Measurements from ENCODE around the gene C6orf89. TPM values are rescaled to one million over a fixed set of nuclear protein-coding genes. Genes with fewer than 3 reads are reported as not detected.

C6orf89 gene
- total and polyA plus RNA-seq, 2 of the 8 experiments (the other 6 are each of a cell fraction or from before 2014, with no cell fraction given), result 4.6 to 12.3 TPM

DNA sequence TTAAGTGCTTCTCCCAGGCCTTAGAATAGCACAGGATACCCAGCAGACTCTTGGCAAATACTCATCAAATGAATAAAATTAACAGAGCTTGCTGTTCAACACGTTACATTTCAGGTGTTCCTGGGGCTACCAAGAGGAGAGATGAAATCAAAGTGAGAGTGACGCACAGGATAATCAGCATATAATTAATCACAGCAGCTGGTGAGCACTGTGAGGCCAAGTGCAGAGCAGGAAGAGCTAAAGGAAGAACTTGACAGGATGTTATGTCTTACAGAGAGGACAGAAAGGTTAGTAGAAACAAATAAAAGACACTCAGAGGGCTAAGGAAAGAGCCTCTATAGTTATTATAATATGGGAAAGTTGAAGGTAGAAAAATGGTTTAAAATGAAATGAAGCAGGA, 19.9 kb upstream of the C6orf89 start:
- CTCF ChIA-PET (ENCODE audit: partially characterized antibody), result interaction anchor here (1.4 to 12.6 kb wide), 4 partner anchors 17 to 100 kb away, joined by 4 to 99 read pairs (median 8); partner anchors contain the start of gene C6orf89
- FAIRE-seq, result no peak
- no peak overlapping the region for H3K4me2 ChIP-seq (ENCODE audit: insufficient read depth in 1 of 2, low read depth in 2 of 2, low read length in 2 of 2)

More for the DNA sequence above, 19.9 kb upstream of the C6orf89 start:
- H3K4ac ChIP-seq (replicated peaks; ENCODE audit: insufficient read length, low read depth, low read length), result no peak overlapping the region
- H3K56ac ChIP-seq (replicated peaks; ENCODE audit: insufficient read length, low read depth, low read length), result no peak overlapping the region
- no peak overlapping the region for H3K27ac ChIP-seq (ENCODE audit: low read depth, low read length)
- H3K9ac ChIP-seq (replicated peaks in 1 of 4; ENCODE audit: extremely low read depth in 1 of 4, low read depth in 3 of 4, low read length in 3 of 4), result no peak overlapping the region
- H3K9me3 ChIP-seq (ENCODE audit: insufficient read depth in 2 of 2, low read depth in 1 of 2, low read length in 1 of 2), result no peaks in the 10 kb centered on the region
- TF ChIP-seq POLR2AphosphoS5 (IDR thresholded peaks at IDR 0.05; ENCODE audit: low read depth, low read length) (no peak), TAF7 (optimal IDR thresholded peaks at IDR 0.05; ENCODE audit: borderline replicate concordance, low read depth, low read length) (no peak), ASH2L (IDR thresholded peaks at IDR 0.05; ENCODE audit: low read length) (no peak), KDM5A (IDR thresholded peaks at IDR 0.05; ENCODE audit: low read length) (no peak), SIRT6 (IDR thresholded peaks at IDR 0.05; ENCODE audit: low read length) (no peak), HDAC2 (IDR thresholded peaks at IDR 0.05; ENCODE audit: borderline replicate concordance in 1 of 2, low read depth in 2 of 2, low read length in 2 of 2) (no peak), CHD2 (IDR thresholded peaks at IDR 0.05; ENCODE audit: low read length) (no peak), GABPA (IDR thresholded peaks at IDR 0.05; ENCODE audit: borderline replicate concordance, insufficient read depth, low read length) (no peak), SUZ12 (IDR thresholded peaks at IDR 0.05; ENCODE audit: low read length) (no peak)
- TF ChIP-seq, protein P1, sequence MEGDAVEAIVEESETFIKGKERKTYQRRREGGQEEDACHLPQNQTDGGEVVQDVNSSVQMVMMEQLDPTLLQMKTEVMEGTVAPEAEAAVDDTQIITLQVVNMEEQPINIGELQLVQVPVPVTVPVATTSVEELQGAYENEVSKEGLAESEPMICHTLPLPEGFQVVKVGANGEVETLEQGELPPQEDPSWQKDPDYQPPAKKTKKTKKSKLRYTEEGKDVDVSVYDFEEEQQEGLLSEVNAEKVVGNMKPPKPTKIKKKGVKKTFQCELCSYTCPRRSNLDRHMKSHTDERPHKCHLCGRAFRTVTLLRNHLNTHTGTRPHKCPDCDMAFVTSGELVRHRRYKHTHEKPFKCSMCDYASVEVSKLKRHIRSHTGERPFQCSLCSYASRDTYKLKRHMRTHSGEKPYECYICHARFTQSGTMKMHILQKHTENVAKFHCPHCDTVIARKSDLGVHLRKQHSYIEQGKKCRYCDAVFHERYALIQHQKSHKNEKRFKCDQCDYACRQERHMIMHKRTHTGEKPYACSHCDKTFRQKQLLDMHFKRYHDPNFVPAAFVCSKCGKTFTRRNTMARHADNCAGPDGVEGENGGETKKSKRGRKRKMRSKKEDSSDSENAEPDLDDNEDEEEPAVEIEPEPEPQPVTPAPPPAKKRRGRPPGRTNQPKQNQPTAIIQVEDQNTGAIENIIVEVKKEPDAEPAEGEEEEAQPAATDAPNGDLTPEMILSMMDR (IDR thresholded peaks at IDR 0.05; ENCODE audit: control extremely low read depth in 1 of 3, insufficient read depth in 1 of 3, low read depth in 1 of 3, low read length in 3 of 3), result no peak
- TF ChIP-seq, protein P2, sequence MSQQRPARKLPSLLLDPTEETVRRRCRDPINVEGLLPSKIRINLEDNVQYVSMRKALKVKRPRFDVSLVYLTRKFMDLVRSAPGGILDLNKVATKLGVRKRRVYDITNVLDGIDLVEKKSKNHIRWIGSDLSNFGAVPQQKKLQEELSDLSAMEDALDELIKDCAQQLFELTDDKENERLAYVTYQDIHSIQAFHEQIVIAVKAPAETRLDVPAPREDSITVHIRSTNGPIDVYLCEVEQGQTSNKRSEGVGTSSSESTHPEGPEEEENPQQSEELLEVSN (IDR thresholded peaks at IDR 0.05), result no peak
- H2BK15ac ChIP-seq (ENCODE audit: low read length), result no peak overlapping the region
- H3K4me1 ChIP-seq (replicated peaks in 1 of 4; ENCODE audit: control insufficient read depth in 3 of 4, insufficient read depth in 4 of 4, low read length in 3 of 4), result no peaks in the 10 kb centered on the region
- no peak overlapping the region for H3K4me3 ChIP-seq (ENCODE audit: extremely low read depth in 1 of 4, insufficient read depth in 2 of 4, low read depth in 3 of 4, low read length in 4 of 4)
- H3K14ac ChIP-seq (ENCODE audit: insufficient read length), result no peak overlapping the region
- no peak overlapping the region for H4K5ac ChIP-seq (ENCODE audit: insufficient read length, low read depth, low read length)
- H4K91ac ChIP-seq (replicated peaks; ENCODE audit: insufficient read length, low read length), result no peak overlapping the region
- H2BK5ac ChIP-seq (ENCODE audit: low read depth, low read length), result no peak overlapping the region
- no peak overlapping the region for H3K23ac ChIP-seq (ENCODE audit: insufficient read length)
- no peaks in the 10 kb centered on the region; the same call in 1 of the 2 replicates for H3K23me2 ChIP-seq (ENCODE audit: low read depth, low read length)
- no peaks in the 10 kb centered on the region for H3K27me3 ChIP-seq (replicated peaks in 1 of 4; ENCODE audit: control insufficient read depth in 3 of 4, extremely low read depth in 1 of 4, insufficient read depth in 3 of 4, low read length in 3 of 4)
- H2AK5ac ChIP-seq (ENCODE audit: low read depth, low read length), result no peak overlapping the region
- no peak overlapping the region for H2BK20ac ChIP-seq (ENCODE audit: low read length)
- H4K20me1 ChIP-seq (replicated peaks in 1 of 2; ENCODE audit: control insufficient read depth in 1 of 2, insufficient read depth in 2 of 2, low read length in 2 of 2), result peaks cover 7 to 14% of the 10 kb centered on the region in 2 experiments
- H3K36me3 ChIP-seq (ENCODE audit: control insufficient read depth in 2 of 4, insufficient read depth in 4 of 4, low read length in 3 of 4), result peaks cover 9 to 48% (median 23%) of the 10 kb centered on the region in 4 experiments
- POLR2A ChIA-PET (ENCODE audit: partially characterized antibody), result interaction anchor here (1.7 to 5.1 kb wide), 2 partner anchors 9 to 268 kb away, joined by 4 to 32 read pairs; partner anchors contain the start of gene PPIL1
- H2BK12ac ChIP-seq (ENCODE audit: low read depth, low read length), result no peak overlapping the region
- no peak overlapping the region for H3K18ac ChIP-seq (ENCODE audit: extremely low read depth, low read length)
- WGBS, 2 experiments (ENCODE audit: extremely low coverage in 1 of 2, insufficient coverage in 1 of 2, insufficient read length in 1 of 2, insufficient replicate concordance in 2 of 2, low coverage in 1 of 2, low lambda C conversion rate in 2 of 2, missing lambda C conversion rate in 1 of 2), result 80% methylated on average over 2 of the region's 2 CpGs; no CpG with 5 or more reads in 1 of the 2 experiments
- H4K8ac ChIP-seq (ENCODE audit: extremely low read depth, insufficient read depth, low read length), result no peak overlapping the region
- H3K79me2 ChIP-seq (ENCODE audit: control insufficient read depth in 1 of 2, insufficient read depth in 2 of 2, low read length in 2 of 2), result peaks cover 5 to 92% of the 10 kb centered on the region in 2 experiments
- H2BK120ac ChIP-seq (replicated peaks; ENCODE audit: low read depth, low read length), result no peak overlapping the region
- H2AFZ ChIP-seq (ENCODE audit: low read length), result no peak overlapping the region
- peaks cover 24% of the 10 kb centered on the region for H3K79me1 ChIP-seq (ENCODE audit: low read depth, low read length)
- no peak for DNase-seq (ENCODE audit: low read depth in 1 of 2, low spot score in 2 of 2)
